A549 treated with RU486 at 1 μM for 4 hours (cell line): ENCODE data around the gene E2F6. TPM values are rescaled to one million over a fixed set of nuclear protein-coding genes. Genes with fewer than 3 reads are reported as not detected.

Experiments used
- total RNA-seq: library from RNA; stranded (reverse); fragments of 200-300 nt; extraction: Qiagen RNA extraction; gene quantifications from 5 replicates; pipeline ENCODE4 v1.2.3, GENCODE V29; 2022; ENCODE audit warnings: low read depth

The E2F6 gene
- 20.5 to 30.7 TPM (median 27.2 TPM) in 5 replicates for total RNA-seq

GRCh38 chr2:11465485-11466306, at the start of gene E2F6:
TSS of gene E2F6 (minus strand) at chr2:11466161. CDS start at chr2:11465879, 282 bp downstream.

Other genes with a start within 250 kb of the E2F6 start
- 16.2 to 36.7 TPM (median 29.1 TPM) in 5 replicates for gene ROCK2, start 121.5 kb downstream of the E2F6 start, total RNA-seq
- gene GREB1, start 67.9 kb upstream of the E2F6 start, total RNA-seq: 1.8 to 3.7 TPM (median 3.0 TPM) in 5 replicates
- gene NTSR2, start 204.0 kb upstream of the E2F6 start, total RNA-seq: not detected in 5 replicates